ENCODE results near the gene ERBB4.

ERBB4 gene

DNA sequence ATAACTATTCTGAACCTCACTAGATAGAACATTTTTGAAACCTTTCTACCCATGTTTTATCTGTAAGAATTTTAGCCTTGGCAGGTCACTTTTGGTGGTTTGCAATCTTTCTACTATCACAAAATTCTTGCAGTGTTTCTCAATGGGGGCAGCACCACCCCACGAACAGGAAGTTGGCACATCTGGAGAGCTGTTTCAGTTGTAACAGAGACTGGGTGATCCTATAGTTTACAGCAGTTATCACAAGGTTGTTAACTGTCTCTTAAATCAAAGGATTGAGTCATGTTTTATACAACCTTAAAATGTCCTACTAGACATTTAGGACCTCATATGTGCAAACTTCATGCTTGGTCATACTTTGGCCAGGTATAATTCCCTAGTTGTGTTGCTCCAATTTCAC is 829.2 kb downstream of the ERBB4 start:
- H3K4me3 ChIP-seq (replicated peaks in 1 of 2; ENCODE audit: low read depth in 2 of 2, low read length in 2 of 2) = no peak overlapping the region
- TF ChIP-seq, protein P1, sequence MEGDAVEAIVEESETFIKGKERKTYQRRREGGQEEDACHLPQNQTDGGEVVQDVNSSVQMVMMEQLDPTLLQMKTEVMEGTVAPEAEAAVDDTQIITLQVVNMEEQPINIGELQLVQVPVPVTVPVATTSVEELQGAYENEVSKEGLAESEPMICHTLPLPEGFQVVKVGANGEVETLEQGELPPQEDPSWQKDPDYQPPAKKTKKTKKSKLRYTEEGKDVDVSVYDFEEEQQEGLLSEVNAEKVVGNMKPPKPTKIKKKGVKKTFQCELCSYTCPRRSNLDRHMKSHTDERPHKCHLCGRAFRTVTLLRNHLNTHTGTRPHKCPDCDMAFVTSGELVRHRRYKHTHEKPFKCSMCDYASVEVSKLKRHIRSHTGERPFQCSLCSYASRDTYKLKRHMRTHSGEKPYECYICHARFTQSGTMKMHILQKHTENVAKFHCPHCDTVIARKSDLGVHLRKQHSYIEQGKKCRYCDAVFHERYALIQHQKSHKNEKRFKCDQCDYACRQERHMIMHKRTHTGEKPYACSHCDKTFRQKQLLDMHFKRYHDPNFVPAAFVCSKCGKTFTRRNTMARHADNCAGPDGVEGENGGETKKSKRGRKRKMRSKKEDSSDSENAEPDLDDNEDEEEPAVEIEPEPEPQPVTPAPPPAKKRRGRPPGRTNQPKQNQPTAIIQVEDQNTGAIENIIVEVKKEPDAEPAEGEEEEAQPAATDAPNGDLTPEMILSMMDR (IDR thresholded peaks at IDR 0.05; ENCODE audit: low read depth, low read length) = no peak
- no peak for DNase-seq (ENCODE audit: low read depth in 2 of 2)

DNA sequence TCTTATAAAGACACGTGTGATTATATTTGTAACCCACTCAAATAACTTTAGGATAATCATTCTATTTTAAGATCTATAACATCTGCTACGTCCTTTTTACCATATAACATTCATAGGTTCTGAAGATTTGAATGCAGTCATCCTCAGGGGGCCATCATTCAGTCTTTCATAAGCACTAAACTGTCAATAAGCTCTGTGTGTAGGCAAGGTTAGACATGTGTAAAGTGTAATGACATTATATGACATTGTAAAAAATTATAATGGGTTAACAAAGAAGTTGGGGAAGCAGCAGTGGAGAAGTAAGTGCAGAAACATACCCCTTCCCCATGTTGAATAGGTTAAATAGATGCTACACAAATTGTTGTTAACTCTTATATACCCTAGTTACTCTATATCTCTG is 845.9 kb downstream of the ERBB4 start:
- no peak overlapping the region for H3K4me3 ChIP-seq (replicated peaks in 1 of 2; ENCODE audit: low read depth in 2 of 2, low read length in 2 of 2)
- DNase-seq (ENCODE audit: low read depth in 2 of 2) = no peak
- TF ChIP-seq, protein P1 (IDR thresholded peaks at IDR 0.05; ENCODE audit: low read depth, low read length) = no peak

DNA sequence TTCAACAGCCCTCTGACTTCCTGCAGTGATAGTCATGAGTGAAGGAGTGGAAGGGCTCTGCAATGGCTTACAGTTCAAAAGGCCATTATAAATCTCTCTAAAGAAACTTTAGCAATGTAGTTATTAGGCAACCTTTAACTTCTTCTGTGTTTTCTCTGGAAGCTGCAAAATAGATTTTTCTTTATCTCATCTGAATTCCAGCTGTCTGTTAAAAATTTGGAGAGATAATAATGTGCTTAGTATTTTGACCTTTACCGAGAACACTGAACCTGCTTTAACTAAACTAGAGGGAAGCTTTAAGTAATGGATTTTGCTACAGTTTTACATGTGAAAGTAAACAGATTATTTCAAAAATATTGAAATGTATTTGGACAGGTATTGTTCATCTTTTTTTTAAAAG is 847.9 kb downstream of the ERBB4 start:
- no peak for DNase-seq (ENCODE audit: low read depth in 2 of 2)
- H3K4me3 ChIP-seq (replicated peaks in 1 of 2; ENCODE audit: low read depth in 2 of 2, low read length in 2 of 2) = no peak overlapping the region
- TF ChIP-seq, protein P1 (IDR thresholded peaks at IDR 0.05; ENCODE audit: low read depth, low read length) = no peak

DNA sequence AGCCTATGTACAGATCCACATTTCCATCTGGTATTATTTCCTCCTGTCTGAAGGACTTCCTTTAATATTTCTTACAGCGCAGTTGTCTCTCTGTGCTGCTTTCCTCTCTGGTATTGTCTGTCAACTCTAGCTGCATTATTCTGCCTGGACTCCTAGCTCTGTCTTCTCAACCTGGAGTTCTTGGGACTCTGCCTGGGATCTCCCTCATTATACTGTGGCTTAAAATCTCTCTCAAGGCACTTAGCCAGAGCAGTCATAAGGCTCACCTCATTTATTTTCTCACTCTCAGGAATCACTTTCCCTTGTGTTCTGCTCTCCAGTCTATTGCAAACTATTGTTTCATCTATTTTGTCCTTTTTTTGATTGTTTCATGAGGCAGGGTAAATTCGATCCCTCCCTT is 850.4 kb downstream of the ERBB4 start:
- H3K4me3 ChIP-seq (replicated peaks in 1 of 2; ENCODE audit: low read depth in 2 of 2, low read length in 2 of 2) = no peak overlapping the region
- DNase-seq (ENCODE audit: low read depth in 2 of 2) = no peak
- TF ChIP-seq, protein P1 (IDR thresholded peaks at IDR 0.05; ENCODE audit: low read depth, low read length) = no peak

DNA sequence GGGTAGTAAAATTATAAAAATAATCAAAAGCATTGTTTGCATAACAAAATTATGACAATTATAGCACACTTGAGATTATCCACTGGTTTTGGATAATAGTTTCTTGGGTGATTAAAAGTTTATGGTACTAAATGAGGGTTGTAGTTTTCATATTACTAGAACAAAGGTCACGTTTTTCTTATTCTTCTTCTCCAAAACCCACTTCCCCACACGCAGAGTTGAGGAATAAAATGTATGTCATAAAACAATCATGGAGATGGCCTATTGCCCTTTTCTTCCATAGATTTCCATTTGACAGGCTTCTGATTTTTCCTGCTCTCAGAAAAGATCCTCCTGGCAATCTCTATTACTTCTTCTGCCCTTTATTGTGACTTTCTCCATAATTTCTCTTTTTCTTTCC is 863.9 kb downstream of the ERBB4 start:
- no peak for DNase-seq (ENCODE audit: low read depth in 2 of 2)
- H3K4me3 ChIP-seq (replicated peaks in 1 of 2; ENCODE audit: low read depth in 2 of 2, low read length in 2 of 2) = no peak overlapping the region
- TF ChIP-seq, protein P1 (IDR thresholded peaks at IDR 0.05; ENCODE audit: low read depth, low read length) = no peak

DNA sequence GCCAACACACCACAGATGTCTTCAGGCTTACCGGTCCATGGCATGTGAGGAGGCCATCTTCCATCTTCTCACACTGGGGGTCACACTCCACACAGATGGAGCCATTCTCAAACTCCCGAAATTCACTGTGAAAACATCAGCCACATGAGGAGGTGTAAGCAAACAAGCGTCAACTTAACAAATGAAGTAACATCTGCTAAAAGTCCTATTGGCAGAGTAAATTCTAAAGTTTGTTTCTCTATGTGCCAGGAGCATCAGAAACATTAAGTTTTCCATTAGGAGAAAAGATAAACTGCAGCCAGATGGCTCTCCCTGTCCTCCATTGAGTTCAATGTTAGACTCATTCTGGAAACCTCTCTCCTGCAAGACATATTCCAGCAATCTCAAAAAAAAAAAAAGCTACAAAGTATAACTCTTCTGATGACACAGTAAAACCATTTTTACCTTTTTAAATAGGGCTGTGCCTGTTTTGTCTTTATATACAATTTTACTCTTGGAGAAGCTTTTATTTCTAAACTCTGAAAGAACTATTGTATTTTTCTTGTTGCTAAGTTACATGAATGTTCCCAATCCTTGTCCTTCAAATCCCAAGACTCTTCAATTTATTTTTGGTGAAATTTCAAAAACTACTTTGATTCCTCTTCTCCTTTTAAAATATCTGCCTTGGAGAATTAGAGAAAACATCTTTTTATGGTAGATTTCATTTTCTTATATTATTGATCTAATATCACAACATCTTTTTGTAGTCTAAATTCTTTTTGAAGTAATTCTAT is 865.3 kb downstream of the ERBB4 start:
- H3K4me3 ChIP-seq (replicated peaks in 1 of 2; ENCODE audit: low read depth in 2 of 2, low read length in 2 of 2) = no peak overlapping the region
- TF ChIP-seq, protein P1 (IDR thresholded peaks at IDR 0.05; ENCODE audit: low read depth, low read length) = no peak
- no peak for DNase-seq (ENCODE audit: low read depth in 2 of 2)

DNA sequence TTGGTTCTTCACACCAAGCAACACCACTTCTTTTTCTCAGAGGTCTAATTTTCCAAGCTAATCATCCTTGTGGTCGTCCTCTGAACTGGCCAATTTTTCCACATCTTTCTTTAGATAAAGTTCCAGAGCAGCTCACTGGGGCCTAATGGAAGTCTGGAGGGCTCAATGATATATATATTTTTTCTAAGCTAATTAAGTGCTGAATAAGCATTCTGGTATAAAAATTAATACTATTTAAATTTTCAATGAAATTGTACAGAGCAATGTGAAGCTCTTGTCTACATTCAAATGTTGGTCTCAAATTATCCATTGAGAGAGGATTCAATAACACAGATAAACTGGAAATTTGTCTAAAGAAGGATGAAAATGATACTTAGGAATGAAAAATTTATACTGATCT is 866.6 kb downstream of the ERBB4 start:
- no peak for DNase-seq (ENCODE audit: low read depth in 2 of 2)
- no peak overlapping the region for H3K4me3 ChIP-seq (replicated peaks in 1 of 2; ENCODE audit: low read depth in 2 of 2, low read length in 2 of 2)
- TF ChIP-seq, protein P1 (IDR thresholded peaks at IDR 0.05; ENCODE audit: low read depth, low read length) = no peak

All from cardiac fibroblast (primary cell).